ENCODE measurements around the gene NFATC1.

DNA sequence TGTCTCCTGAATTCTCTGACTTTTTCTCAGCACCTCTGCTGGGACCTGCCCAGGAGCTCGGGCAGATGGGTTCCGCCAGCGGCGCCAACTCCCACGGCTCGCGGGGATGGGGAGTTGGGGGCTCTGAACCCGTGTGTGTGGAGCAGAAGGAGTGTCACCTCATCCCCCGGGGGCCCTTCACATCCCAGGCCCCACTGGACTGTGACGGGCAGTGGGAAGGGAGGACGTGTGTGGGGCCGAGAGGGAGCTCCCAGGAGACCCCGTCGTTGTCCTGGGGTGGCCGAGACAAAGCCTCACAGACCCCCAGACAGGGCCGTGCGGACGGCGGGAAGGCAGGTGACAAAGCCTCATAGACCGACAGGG, 153.9 kb downstream of the NFATC1 start:
- TF ChIP-seq, protein P1, sequence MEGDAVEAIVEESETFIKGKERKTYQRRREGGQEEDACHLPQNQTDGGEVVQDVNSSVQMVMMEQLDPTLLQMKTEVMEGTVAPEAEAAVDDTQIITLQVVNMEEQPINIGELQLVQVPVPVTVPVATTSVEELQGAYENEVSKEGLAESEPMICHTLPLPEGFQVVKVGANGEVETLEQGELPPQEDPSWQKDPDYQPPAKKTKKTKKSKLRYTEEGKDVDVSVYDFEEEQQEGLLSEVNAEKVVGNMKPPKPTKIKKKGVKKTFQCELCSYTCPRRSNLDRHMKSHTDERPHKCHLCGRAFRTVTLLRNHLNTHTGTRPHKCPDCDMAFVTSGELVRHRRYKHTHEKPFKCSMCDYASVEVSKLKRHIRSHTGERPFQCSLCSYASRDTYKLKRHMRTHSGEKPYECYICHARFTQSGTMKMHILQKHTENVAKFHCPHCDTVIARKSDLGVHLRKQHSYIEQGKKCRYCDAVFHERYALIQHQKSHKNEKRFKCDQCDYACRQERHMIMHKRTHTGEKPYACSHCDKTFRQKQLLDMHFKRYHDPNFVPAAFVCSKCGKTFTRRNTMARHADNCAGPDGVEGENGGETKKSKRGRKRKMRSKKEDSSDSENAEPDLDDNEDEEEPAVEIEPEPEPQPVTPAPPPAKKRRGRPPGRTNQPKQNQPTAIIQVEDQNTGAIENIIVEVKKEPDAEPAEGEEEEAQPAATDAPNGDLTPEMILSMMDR (IDR thresholded peaks at IDR 0.05; ENCODE audit: low read length) = no peak
- no peak for TF ChIP-seq EZH2 (IDR thresholded peaks at IDR 0.05; ENCODE audit: borderline replicate concordance, low read length)
